ENCODE data around the gene MAST2. TPM values are rescaled to one million over a fixed set of nuclear protein-coding genes. Genes with fewer than 3 reads are reported as not detected.

Gene MAST2
- total and polyA plus RNA-seq, 2 of the 13 experiments (the other 11 are each of a cell fraction or from before 2014, with no cell fraction given) = 15.3 to 23.0 TPM

DNA sequence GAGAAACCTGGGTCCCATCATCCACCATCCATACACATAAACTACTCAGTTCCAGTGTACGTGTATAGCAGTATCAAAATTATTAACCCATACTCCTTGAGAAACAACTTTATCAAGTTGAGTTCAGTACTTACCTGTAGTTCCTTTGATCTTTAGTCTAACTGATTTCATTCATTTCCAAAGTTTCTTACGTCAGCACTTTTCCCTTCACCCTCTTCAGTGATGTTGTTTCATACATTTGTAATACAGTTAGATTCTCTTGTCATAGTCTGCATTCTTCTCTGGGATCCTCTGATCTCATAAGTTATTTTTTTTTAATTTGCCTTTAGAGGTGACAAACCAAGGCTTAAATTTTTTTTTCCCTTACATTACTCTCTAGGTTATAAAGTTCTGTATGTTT, 185.8 kb downstream of the MAST2 start:
- CTCF ChIA-PET (ENCODE audit: low intra/inter-chr PET ratio, low total read pairs) = no interaction called here
- no peak for FAIRE-seq
- in situ Hi-C loops (cut with HindIII; ENCODE audit: extremely low pct_ligation_motif_present, low pct_unique_long_range_greater_than_20kb) (no loop called here), intact Hi-C loops (cut with micrococcal nuclease; ENCODE audit: unreplicated experiment) (no loop called here)
- Histone ChIP-seq H3K27ac (ENCODE audit: extremely low read length, insufficient read depth, low read length) (no peak overlapping the region), H2AFZ (ENCODE audit: low read length) (no peak overlapping the region), H3K9me3 (ENCODE audit: low read length) (no peaks in the 10 kb centered on the region), H3K36me3 (replicated peaks in 1 of 2; ENCODE audit: control insufficient read depth in 1 of 2, insufficient read depth in 2 of 2, low read length in 2 of 2) (0 out of 5 replicates have a peak, but pooled peaks cover 0 to 3% of the 10 kb centered on the region in 2 experiments), H3K4me1 (ENCODE audit: insufficient read depth, low read length) (peaks cover 9% of the 10 kb centered on the region), H3K79me2 (ENCODE audit: insufficient read depth, low read length) (peaks cover 6% of the 10 kb centered on the region), H3K4me3 (replicated peaks in 1 of 3; ENCODE audit: insufficient read depth in 1 of 3, low read depth in 2 of 3, low read length in 3 of 3) (no peak overlapping the region), H3K9ac (ENCODE audit: insufficient read depth, low read depth, low read length) (no peak overlapping the region), H4K20me1 (ENCODE audit: insufficient read depth, low read length) (no peaks in the 10 kb centered on the region), H3K4me2 (ENCODE audit: low read depth, low read length) (no peak overlapping the region), H3K27me3 (ENCODE audit: control insufficient read depth in 1 of 2, insufficient read depth in 2 of 2, low read length in 2 of 2) (no peaks in the 10 kb centered on the region)
- WGBS (ENCODE audit: low lambda C conversion rate) = 99% methylated on average over 2 of the region's 2 CpGs
- no peak for DNase-seq (ENCODE audit: low spot score)
- ATAC-seq = no peak
- TF ChIP-seq MAFK (conservative IDR thresholded peaks at IDR 0.05 in 1 of 2, IDR thresholded peaks at IDR 0.05 in 1 of 2; ENCODE audit: low read length in 2 of 2) = peak; percentile 41 to 69
- TF ChIP-seq, protein P1, sequence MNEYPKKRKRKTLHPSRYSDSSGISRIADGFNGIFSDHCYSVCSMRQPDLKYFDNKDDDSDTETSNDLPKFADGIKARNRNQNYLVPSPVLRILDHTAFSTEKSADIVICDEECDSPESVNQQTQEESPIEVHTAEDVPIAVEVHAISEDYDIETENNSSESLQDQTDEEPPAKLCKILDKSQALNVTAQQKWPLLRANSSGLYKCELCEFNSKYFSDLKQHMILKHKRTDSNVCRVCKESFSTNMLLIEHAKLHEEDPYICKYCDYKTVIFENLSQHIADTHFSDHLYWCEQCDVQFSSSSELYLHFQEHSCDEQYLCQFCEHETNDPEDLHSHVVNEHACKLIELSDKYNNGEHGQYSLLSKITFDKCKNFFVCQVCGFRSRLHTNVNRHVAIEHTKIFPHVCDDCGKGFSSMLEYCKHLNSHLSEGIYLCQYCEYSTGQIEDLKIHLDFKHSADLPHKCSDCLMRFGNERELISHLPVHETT (CRISPR knock-in tag; conservative IDR thresholded peaks at IDR 0.05) = no peak
- TF ChIP-seq ZSCAN22 (CRISPR knock-in tag; IDR thresholded peaks at IDR 0.05) = no peak
- 0 out of 2 replicates have a peak, but pooled peaks have one; percentile 32 for TF ChIP-seq MAFF (IDR thresholded peaks at IDR 0.05; ENCODE audit: low read depth, low read length)
- BruUV-seq (replicated peaks) = no TSS peak
- POLR2A ChIA-PET = no interaction called here

DNA sequence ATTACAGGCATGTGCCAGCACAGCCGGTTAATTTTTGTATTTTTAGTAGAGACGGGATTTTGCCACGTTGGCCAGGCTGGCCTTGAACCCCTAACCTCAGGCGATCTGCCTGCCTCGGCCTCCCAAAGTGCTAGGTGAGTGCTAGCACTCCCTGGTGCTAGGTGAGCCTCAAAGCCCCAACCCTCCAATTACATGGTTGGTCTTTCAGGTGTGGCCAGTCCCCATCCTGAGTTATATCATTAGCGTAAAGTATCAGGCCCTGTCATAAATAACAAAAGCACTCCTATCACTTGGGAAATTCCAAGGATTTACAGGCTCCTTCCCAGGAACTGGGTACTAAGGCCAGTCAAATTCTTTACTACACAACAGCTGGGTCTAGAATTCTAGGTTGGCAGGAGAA, 191.0 kb downstream of the MAST2 start:
- FAIRE-seq (no peak), DNase-seq (ENCODE audit: low spot score) (no peak), ATAC-seq (no peak)
- intact Hi-C loops (cut with micrococcal nuclease; ENCODE audit: unreplicated experiment) = no loop called here
- Histone ChIP-seq H3K27ac (ENCODE audit: extremely low read length, insufficient read depth, low read length) (no peak overlapping the region), H4K20me1 (ENCODE audit: insufficient read depth, low read length) (no peaks in the 10 kb centered on the region), H3K9ac (ENCODE audit: insufficient read depth, low read depth, low read length) (no peak overlapping the region), H3K4me2 (ENCODE audit: low read depth, low read length) (no peak overlapping the region), H3K4me3 (replicated peaks in 1 of 3; ENCODE audit: insufficient read depth in 1 of 3, low read depth in 2 of 3, low read length in 3 of 3) (no peak overlapping the region), H3K36me3 (replicated peaks in 1 of 2; ENCODE audit: control insufficient read depth in 1 of 2, insufficient read depth in 2 of 2, low read length in 2 of 2) (peaks cover 0 to under 1% of the 10 kb centered on the region in 2 experiments; a peak in 2 of 5 replicates), H2AFZ (ENCODE audit: low read length) (no peak overlapping the region), H3K27me3 (ENCODE audit: control insufficient read depth in 1 of 2, insufficient read depth in 2 of 2, low read length in 2 of 2) (no peaks in the 10 kb centered on the region), H3K79me2 (ENCODE audit: insufficient read depth, low read length) (peaks cover 6% of the 10 kb centered on the region), H3K9me3 (ENCODE audit: low read length) (no peaks in the 10 kb centered on the region), H3K4me1 (ENCODE audit: insufficient read depth, low read length) (peaks cover 23% of the 10 kb centered on the region)
- BruUV-seq (replicated peaks) = no TSS peak
- ChIA-PET POLR2A (no interaction called here), CTCF (ENCODE audit: low intra/inter-chr PET ratio, low total read pairs) (no interaction called here)
- TF ChIP-seq MTA1 (CRISPR knock-in tag; IDR thresholded peaks at IDR 0.05; ENCODE audit: borderline replicate concordance) = no peak
- TF ChIP-seq RFX3 (CRISPR knock-in tag; IDR thresholded peaks at IDR 0.05) = no peak
- no peak for TF ChIP-seq KLF11 (CRISPR knock-in tag; IDR thresholded peaks at IDR 0.05)
- no peak for TF ChIP-seq GTF2F1 (IDR thresholded peaks at IDR 0.05; ENCODE audit: low read length)
- TF ChIP-seq, protein P2, sequence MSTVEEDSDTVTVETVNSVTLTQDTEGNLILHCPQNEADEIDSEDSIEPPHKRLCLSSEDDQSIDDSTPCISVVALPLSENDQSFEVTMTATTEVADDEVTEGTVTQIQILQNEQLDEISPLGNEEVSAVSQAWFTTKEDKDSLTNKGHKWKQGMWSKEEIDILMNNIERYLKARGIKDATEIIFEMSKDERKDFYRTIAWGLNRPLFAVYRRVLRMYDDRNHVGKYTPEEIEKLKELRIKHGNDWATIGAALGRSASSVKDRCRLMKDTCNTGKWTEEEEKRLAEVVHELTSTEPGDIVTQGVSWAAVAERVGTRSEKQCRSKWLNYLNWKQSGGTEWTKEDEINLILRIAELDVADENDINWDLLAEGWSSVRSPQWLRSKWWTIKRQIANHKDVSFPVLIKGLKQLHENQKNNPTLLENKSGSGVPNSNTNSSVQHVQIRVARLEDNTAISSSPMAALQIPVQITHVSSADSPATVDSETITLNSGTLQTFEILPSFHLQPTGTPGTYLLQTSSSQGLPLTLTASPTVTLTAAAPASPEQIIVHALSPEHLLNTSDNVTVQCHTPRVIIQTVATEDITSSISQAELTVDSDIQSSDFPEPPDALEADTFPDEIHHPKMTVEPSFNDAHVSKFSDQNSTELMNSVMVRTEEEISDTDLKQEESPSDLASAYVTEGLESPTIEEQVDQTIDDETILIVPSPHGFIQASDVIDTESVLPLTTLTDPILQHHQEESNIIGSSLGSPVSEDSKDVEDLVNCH (CRISPR knock-in tag; IDR thresholded peaks at IDR 0.05) = no peak
- TF ChIP-seq, protein P3, sequence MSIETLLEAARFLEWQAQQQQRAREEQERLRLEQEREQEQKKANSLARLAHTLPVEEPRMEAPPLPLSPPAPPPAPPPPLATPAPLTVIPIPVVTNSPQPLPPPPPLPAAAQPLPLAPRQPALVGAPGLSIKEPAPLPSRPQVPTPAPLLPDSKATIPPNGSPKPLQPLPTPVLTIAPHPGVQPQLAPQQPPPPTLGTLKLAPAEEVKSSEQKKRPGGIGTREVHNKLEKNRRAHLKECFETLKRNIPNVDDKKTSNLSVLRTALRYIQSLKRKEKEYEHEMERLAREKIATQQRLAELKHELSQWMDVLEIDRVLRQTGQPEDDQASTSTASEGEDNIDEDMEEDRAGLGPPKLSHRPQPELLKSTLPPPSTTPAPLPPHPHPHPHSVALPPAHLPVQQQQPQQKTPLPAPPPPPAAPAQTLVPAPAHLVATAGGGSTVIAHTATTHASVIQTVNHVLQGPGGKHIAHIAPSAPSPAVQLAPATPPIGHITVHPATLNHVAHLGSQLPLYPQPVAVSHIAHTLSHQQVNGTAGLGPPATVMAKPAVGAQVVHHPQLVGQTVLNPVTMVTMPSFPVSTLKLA (IDR thresholded peaks at IDR 0.05) = no peak
- TF ChIP-seq FOXK2 (IDR thresholded peaks at IDR 0.05) = no peak
- TF ChIP-seq, protein P4, sequence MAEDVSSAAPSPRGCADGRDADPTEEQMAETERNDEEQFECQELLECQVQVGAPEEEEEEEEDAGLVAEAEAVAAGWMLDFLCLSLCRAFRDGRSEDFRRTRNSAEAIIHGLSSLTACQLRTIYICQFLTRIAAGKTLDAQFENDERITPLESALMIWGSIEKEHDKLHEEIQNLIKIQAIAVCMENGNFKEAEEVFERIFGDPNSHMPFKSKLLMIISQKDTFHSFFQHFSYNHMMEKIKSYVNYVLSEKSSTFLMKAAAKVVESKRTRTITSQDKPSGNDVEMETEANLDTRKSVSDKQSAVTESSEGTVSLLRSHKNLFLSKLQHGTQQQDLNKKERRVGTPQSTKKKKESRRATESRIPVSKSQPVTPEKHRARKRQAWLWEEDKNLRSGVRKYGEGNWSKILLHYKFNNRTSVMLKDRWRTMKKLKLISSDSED (CRISPR knock-in tag; IDR thresholded peaks at IDR 0.05) = no peak
- no peak for TF ChIP-seq ZNF891 (CRISPR knock-in tag; IDR thresholded peaks at IDR 0.05)
- 98% methylated on average over 6 of the region's 6 CpGs for WGBS (ENCODE audit: low lambda C conversion rate)
- in situ Hi-C loops (cut with HindIII; ENCODE audit: extremely low pct_ligation_motif_present, low pct_unique_long_range_greater_than_20kb) = no loop called here

Data from HepG2 (cell line).